Measurements from ENCODE around the gene IKZF3.

GRCh38 chr17:39742126-39742855 is 121.8 kb downstream of the IKZF3 start:
- TF ChIP-seq CTCF (IDR thresholded peaks at IDR 0.05) (no peak), POLR2AphosphoS5 (IDR thresholded peaks at IDR 0.05; ENCODE audit: low read depth, low read length) (no peak), EP300 (IDR thresholded peaks at IDR 0.05; ENCODE audit: borderline replicate concordance in 1 of 2, low read depth in 1 of 2, low read length in 1 of 2) (no peak), RXRA (IDR thresholded peaks at IDR 0.05; ENCODE audit: borderline replicate concordance, low read depth) (no peak), YY1 (IDR thresholded peaks at IDR 0.05; ENCODE audit: low read depth) (no peak)

All from SK-N-SH (cell line).